Esophagus (tissue), 2 donors: ENCODE measurements around the gene RBBP6. TPM values are rescaled to one million over a fixed set of nuclear protein-coding genes. Genes with fewer than 3 reads are reported as not detected.

Experiments
- H3K27ac ChIP-seq, 2 donors: one replicate each; pipeline ENCODE4 v1.5.1; 2013; ENCODE audit warnings: low read depth in 2 of 2, mild to moderate bottlenecking in 2 of 2, inconsistent platforms in 1 of 2, low read length in 1 of 2, moderate library complexity in 1 of 2
- H3K27me3 ChIP-seq, 2 donors: one replicate each; pipeline ENCODE4 v1.6.1; 2013; ENCODE audit warnings: low read length in 2 of 2, control low read depth in 1 of 2, mild to moderate bottlenecking in 1 of 2; ENCODE audit not compliant: insufficient read depth in 2 of 2, control insufficient read depth in 1 of 2
- H3K36me3 ChIP-seq, 2 donors: one replicate each; pipeline ENCODE4 v1.6.1; 2013; ENCODE audit warnings: low read length in 1 of 2; ENCODE audit not compliant: control insufficient read depth in 2 of 2, insufficient read depth in 2 of 2
- H3K4me1 ChIP-seq, 2 donors: one replicate each; pipeline ENCODE4 v1.6.1; 2013; ENCODE audit warnings: low read length in 1 of 2; ENCODE audit not compliant: control insufficient read depth in 2 of 2, insufficient read depth in 2 of 2
- H3K4me3 ChIP-seq, 2 donors: one replicate each; pipeline ENCODE4 v1.5.1; 2013; ENCODE audit warnings: low read length in 2 of 2, mild to moderate bottlenecking in 2 of 2, low read depth in 1 of 2, moderate library complexity in 1 of 2
- H3K9me3 ChIP-seq, 2 donors: one replicate each; pipeline ENCODE4 v1.6.1; 2013; ENCODE audit warnings: mild to moderate bottlenecking in 2 of 2, low read depth in 1 of 2, low read length in 1 of 2, moderate library complexity in 1 of 2; ENCODE audit not compliant: control insufficient read depth in 2 of 2, insufficient read depth in 1 of 2
- WGBS, 2 donors: extraction: QIAGEN DNeasy Blood & Tissue Kit; methylation state at CpG; one replicate each; pipeline ENCODE4 v1.1.7; 2013; 5-methylcytosine and 5-hydroxymethylcytosine counted together
- polyA plus RNA-seq, 2 donors: library from polyadenylated mRNA; stranded (reverse); fragments of 200-250 nt; gene quantifications; one replicate each; pipeline ENCODE4 v1.2.3, GENCODE V29; 2013
- donor health status: healthy with polysubstance abuse.
- donor health status: Bipolar disorder and iron deficiency.

The RBBP6 gene
- polyA plus RNA-seq, 2 donors = 20.1 to 27.9 TPM

GRCh38 chr16:24507959-24508480 lies 31.3 kb upstream of the RBBP6 start:
- Histone ChIP-seq H3K27ac (no peak overlapping the region), H3K4me3 (no peak overlapping the region), H3K36me3 (no peaks in the 10 kb centered on the region), H3K27me3 (no peaks in the 10 kb centered on the region), H3K9me3 (no peaks in the 10 kb centered on the region), H3K4me1 (no peaks in the 10 kb centered on the region)
- WGBS, 2 donors = 76 to 84% methylated on average over 5 of the region's 5 CpGs

- no peak overlapping the region for H3K27ac ChIP-seq
- H3K27me3 ChIP-seq = no peaks in the 10 kb centered on the region
- no peaks in the 10 kb centered on the region for H3K4me1 ChIP-seq
- no peak overlapping the region for H3K4me3 ChIP-seq
- no peaks in the 10 kb centered on the region for H3K36me3 ChIP-seq
- H3K9me3 ChIP-seq = no peaks in the 10 kb centered on the region
- WGBS, 2 donors = 44 to 56% methylated on average over 3 of the region's 3 CpGs
Observed at GRCh38 chr16:24508614-24509013, 30.8 kb upstream of the RBBP6 start.

DNA sequence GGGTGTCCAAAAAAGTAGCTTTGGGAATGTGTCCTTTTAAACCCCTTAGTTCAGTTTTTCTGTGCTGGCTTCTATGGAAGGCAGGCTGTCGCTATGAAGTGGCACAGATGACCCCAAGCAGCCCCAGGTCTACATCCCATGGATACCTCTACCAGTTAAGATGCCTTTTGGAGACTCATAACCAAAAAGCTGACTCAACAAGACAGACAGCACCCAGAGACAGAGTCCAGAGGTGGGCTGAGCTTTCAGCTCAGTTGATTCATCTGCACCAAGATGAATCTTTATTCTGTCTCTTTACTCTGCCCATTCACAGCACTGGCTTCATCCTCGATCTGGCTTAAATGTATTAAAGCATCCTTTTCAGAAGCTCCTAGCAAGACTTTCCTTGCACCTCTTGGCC lies 29.8 kb upstream of the RBBP6 start:
- no peak overlapping the region for H3K27ac ChIP-seq
- H3K4me1 ChIP-seq = no peaks in the 10 kb centered on the region
- 64 to 86% methylated on average over 2 of the region's 2 CpGs for WGBS, 2 donors
- no peak overlapping the region for H3K4me3 ChIP-seq
- no peaks in the 10 kb centered on the region for H3K9me3 ChIP-seq
- H3K27me3 ChIP-seq = no peaks in the 10 kb centered on the region
- no peaks in the 10 kb centered on the region for H3K36me3 ChIP-seq

DNA sequence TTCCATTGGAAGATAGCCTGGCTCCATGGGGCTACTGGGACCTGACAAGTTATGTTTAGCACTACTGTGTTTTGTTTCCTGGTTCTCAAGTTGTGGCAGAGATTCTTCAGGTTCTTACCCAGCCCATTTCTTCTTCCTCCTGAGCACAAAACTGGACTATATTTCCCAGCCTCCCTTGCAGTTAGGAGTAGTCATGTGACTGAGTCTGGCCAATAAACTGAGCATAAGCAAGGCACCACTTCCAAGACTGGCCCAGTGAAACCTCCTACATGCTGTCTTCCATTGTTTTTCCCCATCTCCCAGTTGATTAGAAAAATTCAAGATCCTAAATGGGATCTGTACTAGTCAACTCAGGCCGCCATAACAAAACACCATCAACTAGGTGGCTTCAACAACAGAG lies 28.2 kb upstream of the RBBP6 start:
- Histone ChIP-seq H3K4me1 (no peaks in the 10 kb centered on the region), H3K27me3 (no peaks in the 10 kb centered on the region), H3K27ac (no peak overlapping the region), H3K9me3 (no peaks in the 10 kb centered on the region), H3K4me3 (no peak overlapping the region), H3K36me3 (no peaks in the 10 kb centered on the region)
- WGBS, 2 donors = 93 to 94% methylated on average over 1 of the region's 1 CpG

DNA sequence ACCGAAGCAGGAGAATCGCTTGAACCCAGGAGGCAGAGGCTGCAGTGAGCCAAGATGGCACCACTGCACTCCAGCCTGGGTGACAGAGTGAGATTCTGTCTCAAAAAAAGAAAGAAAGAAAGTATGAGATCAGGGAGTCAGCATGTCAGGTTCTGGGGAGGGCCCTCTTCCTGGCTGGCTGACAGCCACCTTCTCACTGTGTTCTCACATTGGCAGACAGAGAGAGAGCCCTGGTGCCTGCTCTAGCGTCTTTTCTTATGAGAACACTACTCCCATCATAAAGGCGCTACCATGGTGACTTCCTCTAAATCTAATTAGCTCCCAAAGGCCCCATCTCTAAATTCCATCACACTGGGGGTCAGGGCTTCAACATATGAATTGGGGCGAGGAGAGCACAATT lies 27.6 kb upstream of the RBBP6 start:
- H3K27ac ChIP-seq = no peak overlapping the region
- no peaks in the 10 kb centered on the region for H3K36me3 ChIP-seq
- no peaks in the 10 kb centered on the region for H3K9me3 ChIP-seq
- no peaks in the 10 kb centered on the region for H3K4me1 ChIP-seq
- H3K27me3 ChIP-seq = no peaks in the 10 kb centered on the region
- 79 to 83% methylated on average over 5 of the region's 5 CpGs for WGBS, 2 donors
- H3K4me3 ChIP-seq = no peak overlapping the region

DNA sequence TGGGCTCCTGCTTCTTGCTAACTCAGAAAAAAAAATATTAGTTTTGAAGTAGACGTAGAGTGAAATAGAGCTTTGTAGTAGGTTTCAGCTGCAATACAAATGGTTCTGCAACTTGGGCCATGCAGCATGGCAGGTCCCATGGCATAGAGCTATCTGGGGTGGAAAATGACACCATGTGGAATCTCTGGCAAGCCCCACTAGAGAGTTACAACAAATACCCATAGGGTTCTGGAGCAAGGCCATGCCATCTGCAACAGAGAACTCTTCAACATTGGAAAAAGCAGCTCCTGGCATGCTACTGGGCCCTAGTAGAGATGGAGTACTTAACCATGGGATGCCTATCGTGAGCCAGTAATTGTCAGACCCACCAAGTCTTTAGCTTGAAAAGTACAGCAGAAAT lies 25.3 kb upstream of the RBBP6 start:
- 86% methylated on average over 2 of the region's 2 CpGs for WGBS, 2 donors
- no peaks in the 10 kb centered on the region for H3K36me3 ChIP-seq
- H3K27me3 ChIP-seq = no peaks in the 10 kb centered on the region
- no peaks in the 10 kb centered on the region for H3K9me3 ChIP-seq
- no peaks in the 10 kb centered on the region for H3K4me1 ChIP-seq
- H3K4me3 ChIP-seq = no peak overlapping the region
- H3K27ac ChIP-seq = no peak overlapping the region

DNA sequence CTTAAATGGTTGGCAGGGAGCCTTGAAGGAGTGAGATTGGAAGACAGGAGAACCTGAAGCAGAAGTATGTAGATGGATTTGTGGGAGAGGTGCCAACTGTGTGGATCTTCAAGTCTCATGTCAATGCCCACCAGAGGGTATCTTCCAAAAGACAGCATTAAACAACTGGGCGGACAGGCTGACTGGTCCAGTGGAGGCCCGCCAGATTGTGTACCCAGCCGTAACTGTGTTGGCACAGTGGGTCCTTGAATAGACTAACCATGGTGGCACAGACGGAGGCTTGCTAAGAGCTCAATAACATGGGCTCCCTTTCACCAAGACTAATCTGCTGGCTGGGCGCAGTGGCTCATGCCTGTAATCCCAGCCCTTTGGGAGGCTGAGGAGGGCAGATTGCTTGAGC lies 24.2 kb upstream of the RBBP6 start:
- no peaks in the 10 kb centered on the region for H3K27me3 ChIP-seq
- H3K27ac ChIP-seq = no peak overlapping the region
- H3K4me3 ChIP-seq = no peak overlapping the region
- H3K4me1 ChIP-seq = no peaks in the 10 kb centered on the region
- no peaks in the 10 kb centered on the region for H3K9me3 ChIP-seq
- 84 to 87% methylated on average over 5 of the region's 5 CpGs for WGBS, 2 donors
- no peaks in the 10 kb centered on the region for H3K36me3 ChIP-seq

- WGBS, 2 donors = 35 to 36% methylated on average over 20 of the region's 20 CpGs
- Histone ChIP-seq H3K27ac (no peak overlapping the region), H3K27me3 (no peaks in the 10 kb centered on the region), H3K36me3 (no peaks in the 10 kb centered on the region), H3K4me3 (no peak overlapping the region), H3K9me3 (no peaks in the 10 kb centered on the region), H3K4me1 (no peaks in the 10 kb centered on the region)
Observed at GRCh38 chr16:24516900-24517669, 22.3 kb upstream of the RBBP6 start.

- Histone ChIP-seq H3K27ac (no peak overlapping the region), H3K4me1 (no peaks in the 10 kb centered on the region), H3K36me3 (no peaks in the 10 kb centered on the region), H3K9me3 (no peaks in the 10 kb centered on the region), H3K27me3 (no peaks in the 10 kb centered on the region), H3K4me3 (no peak overlapping the region)
Observed at GRCh38 chr16:24518498-24518897, 20.9 kb upstream of the RBBP6 start.

DNA sequence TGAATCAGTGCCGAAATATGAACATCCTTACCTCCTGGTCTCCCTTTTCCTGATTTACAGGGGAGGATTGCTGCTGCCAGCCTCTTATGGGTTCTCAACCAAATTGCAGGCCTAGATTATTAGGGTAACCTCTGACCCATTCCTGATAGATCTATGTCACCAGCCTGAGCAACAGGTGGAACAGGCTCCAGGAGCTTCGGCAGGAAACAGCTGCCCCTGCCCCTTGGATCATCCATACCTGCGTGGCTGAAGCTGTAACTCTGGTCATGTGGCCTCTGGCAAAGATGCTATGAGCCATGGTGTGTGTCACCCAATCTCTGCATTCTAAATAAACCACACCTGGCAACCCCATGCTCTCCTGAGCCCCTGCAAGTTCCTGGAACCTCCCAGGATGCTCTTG lies 18.4 kb upstream of the RBBP6 start:
- H3K9me3 ChIP-seq = no peaks in the 10 kb centered on the region
- WGBS, 2 donors = 54 to 68% methylated on average over 3 of the region's 3 CpGs
- no peak overlapping the region for H3K27ac ChIP-seq
- H3K4me1 ChIP-seq = no peaks in the 10 kb centered on the region
- H3K36me3 ChIP-seq = no peaks in the 10 kb centered on the region
- H3K27me3 ChIP-seq = no peaks in the 10 kb centered on the region
- no peak overlapping the region for H3K4me3 ChIP-seq
